ENCODE results near the gene ZSCAN5C. TPM values are rescaled to one million over a fixed set of nuclear protein-coding genes. Genes with fewer than 3 reads are reported as not detected.
"Not testable (repeated sequence)": the region's sequence is repeated elsewhere in the genome, so short reads cannot be mapped to it uniquely, and the experiment has no call there.

ZSCAN5C gene
- total RNA-seq, 1 donor = not detected

- TF ChIP-seq, protein P1, sequence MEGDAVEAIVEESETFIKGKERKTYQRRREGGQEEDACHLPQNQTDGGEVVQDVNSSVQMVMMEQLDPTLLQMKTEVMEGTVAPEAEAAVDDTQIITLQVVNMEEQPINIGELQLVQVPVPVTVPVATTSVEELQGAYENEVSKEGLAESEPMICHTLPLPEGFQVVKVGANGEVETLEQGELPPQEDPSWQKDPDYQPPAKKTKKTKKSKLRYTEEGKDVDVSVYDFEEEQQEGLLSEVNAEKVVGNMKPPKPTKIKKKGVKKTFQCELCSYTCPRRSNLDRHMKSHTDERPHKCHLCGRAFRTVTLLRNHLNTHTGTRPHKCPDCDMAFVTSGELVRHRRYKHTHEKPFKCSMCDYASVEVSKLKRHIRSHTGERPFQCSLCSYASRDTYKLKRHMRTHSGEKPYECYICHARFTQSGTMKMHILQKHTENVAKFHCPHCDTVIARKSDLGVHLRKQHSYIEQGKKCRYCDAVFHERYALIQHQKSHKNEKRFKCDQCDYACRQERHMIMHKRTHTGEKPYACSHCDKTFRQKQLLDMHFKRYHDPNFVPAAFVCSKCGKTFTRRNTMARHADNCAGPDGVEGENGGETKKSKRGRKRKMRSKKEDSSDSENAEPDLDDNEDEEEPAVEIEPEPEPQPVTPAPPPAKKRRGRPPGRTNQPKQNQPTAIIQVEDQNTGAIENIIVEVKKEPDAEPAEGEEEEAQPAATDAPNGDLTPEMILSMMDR (IDR thresholded peaks at IDR 0.05; ENCODE audit: insufficient read depth, low read depth, low read length) = no peak
- no peak overlapping the region for H3K4me3 ChIP-seq (ENCODE audit: low read depth, low read length)
- DNase-seq (ENCODE audit: low read depth) = no peak
Observed at GRCh38 chr19:56211718-56212117, 9.6 kb downstream of the ZSCAN5C start.

- peak; percentile 10 for DNase-seq (ENCODE audit: low read depth)
- H3K4me3 ChIP-seq (ENCODE audit: low read depth, low read length) = peak overlapping the region; percentile 37
- TF ChIP-seq, protein P1 (IDR thresholded peaks at IDR 0.05; ENCODE audit: insufficient read depth, low read depth, low read length) = no peak
Observed at GRCh38 chr19:56217039-56217949, 15.2 kb downstream of the ZSCAN5C start.

GRCh38 chr19:56218961-56219360 is 16.9 kb downstream of the ZSCAN5C start:
- no peak overlapping the region for H3K4me3 ChIP-seq (ENCODE audit: low read depth, low read length)
- TF ChIP-seq, protein P1 (IDR thresholded peaks at IDR 0.05; ENCODE audit: insufficient read depth, low read depth, low read length) = no peak
- no peak for DNase-seq (ENCODE audit: low read depth)

GRCh38 chr19:56221442-56221841 is 19.4 kb downstream of the ZSCAN5C start:
- TF ChIP-seq, protein P1 (IDR thresholded peaks at IDR 0.05; ENCODE audit: insufficient read depth, low read depth, low read length) = peak; percentile 26
- DNase-seq (ENCODE audit: low read depth) = peak; percentile 11
- H3K4me3 ChIP-seq (ENCODE audit: low read depth, low read length) = not testable (repeated sequence)

- DNase-seq (ENCODE audit: low read depth) = no peak
- H3K4me3 ChIP-seq (ENCODE audit: low read depth, low read length) = no peak overlapping the region
- TF ChIP-seq, protein P1 (IDR thresholded peaks at IDR 0.05; ENCODE audit: insufficient read depth, low read depth, low read length) = no peak
Observed at GRCh38 chr19:56221851-56222250, 19.8 kb downstream of the ZSCAN5C start.

GRCh38 chr19:56222901-56223300 is 20.8 kb downstream of the ZSCAN5C start:
- no peak overlapping the region for H3K4me3 ChIP-seq (ENCODE audit: low read depth, low read length)
- TF ChIP-seq, protein P1 (IDR thresholded peaks at IDR 0.05; ENCODE audit: insufficient read depth, low read depth, low read length) = no peak
- no peak for DNase-seq (ENCODE audit: low read depth)

All from fibroblast of villous mesenchyme (primary cell).